ENCODE results near the gene NLRP3. TPM values are rescaled to one million over a fixed set of nuclear protein-coding genes. Genes with fewer than 3 reads are reported as not detected.

Gene NLRP3
- total and polyA plus RNA-seq, 4 donors: 1.3 to 27.9 (median 5.6) TPM

- H3K4me1 ChIP-seq (ENCODE audit: control insufficient read depth in 5 of 5, insufficient read depth in 5 of 5, low read length in 5 of 5): peaks cover 0 to 2% (median 0%) of the 10 kb centered on the region in 5 donors
- no peak overlapping the region for H3K27ac ChIP-seq (ENCODE audit: low read depth in 1 of 2, low read length in 1 of 2)
- 83 to 93% methylated on average over 3 of the region's 3 CpGs for whole genome bisulfite sequencing, 2 donors
- no peak for TF ChIP-seq CTCF (IDR thresholded peaks at IDR 0.05; ENCODE audit: control extremely low read depth, extremely low read depth)
- no peak overlapping the region for H3K9ac ChIP-seq (ENCODE audit: insufficient read depth in 1 of 2, low read length in 2 of 2)
- H3K4me3 ChIP-seq: no peak overlapping the region
- ATAC-seq (ENCODE audit: insufficient read depth, low FRiP score) (no peak), DNase-seq (no peak)
- peaks cover 0 to 5% (median 0%) of the 10 kb centered on the region in 3 donors for H3K27me3 ChIP-seq (ENCODE audit: control insufficient read depth in 3 of 3, insufficient read depth in 3 of 3, low read length in 2 of 3)
- no peaks in the 10 kb centered on the region for H3K36me3 ChIP-seq (ENCODE audit: control insufficient read depth in 4 of 4, insufficient read depth in 4 of 4, low read length in 4 of 4)
- no peaks in the 10 kb centered on the region for H3K9me3 ChIP-seq (ENCODE audit: control insufficient read depth in 4 of 4, insufficient read depth in 3 of 4, low read length in 3 of 4)
Observed at GRCh38 chr1:247435759-247436147, 19.8 kb downstream of the NLRP3 start.

DNA sequence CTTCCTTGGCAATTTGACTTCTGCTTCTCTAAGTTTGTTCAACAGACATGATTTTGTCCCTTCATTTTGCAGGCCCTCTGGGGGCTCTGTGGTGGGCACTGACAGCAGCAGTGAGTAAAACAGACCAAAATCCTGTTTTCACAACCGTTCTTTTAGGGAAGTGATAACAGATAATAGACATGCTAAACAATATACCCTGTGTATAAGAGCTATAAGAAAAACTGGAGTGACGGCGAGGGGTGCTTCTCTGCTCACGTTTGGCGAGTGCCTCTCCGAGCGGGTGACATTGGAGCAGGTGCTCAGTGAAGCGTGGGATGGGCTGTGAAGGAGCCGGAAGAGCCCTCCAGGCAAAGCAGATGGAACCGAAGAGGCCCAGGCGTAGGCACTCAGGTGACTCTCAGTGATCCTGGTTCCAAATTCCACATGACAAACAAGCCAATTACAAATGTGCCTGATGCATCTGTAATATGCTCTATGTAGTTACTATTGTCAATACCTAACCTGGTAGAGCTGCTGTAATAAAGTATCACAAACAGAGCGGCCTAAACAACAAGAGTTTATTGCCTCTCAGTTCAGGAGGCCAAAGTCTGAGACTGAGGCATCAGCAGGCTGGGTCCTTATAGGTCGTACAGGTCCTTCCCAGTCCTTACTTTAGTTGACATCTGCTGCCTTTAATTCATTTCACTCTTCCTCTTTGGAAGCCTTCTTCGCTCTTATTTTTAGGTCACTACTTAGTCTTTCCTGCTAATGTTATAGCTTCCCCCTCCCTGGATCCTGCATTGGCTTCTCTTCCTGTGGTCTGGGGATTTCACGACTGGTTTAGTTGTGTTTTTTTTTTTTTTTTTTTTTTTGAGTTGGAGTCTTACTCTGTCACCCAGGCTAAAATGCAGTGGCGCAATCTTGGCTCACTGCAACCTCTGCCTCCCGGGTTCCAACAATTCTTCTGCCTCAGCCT lies 21.9 kb downstream of the NLRP3 start:
- H3K9me3 ChIP-seq (ENCODE audit: control insufficient read depth in 4 of 4, insufficient read depth in 3 of 4, low read length in 3 of 4): no peaks in the 10 kb centered on the region
- peaks cover 0 to 3% (median 0%) of the 10 kb centered on the region in 3 donors for H3K27me3 ChIP-seq (ENCODE audit: control insufficient read depth in 3 of 3, insufficient read depth in 3 of 3, low read length in 2 of 3)
- DNase-seq: no peak
- H3K9ac ChIP-seq (ENCODE audit: insufficient read depth in 1 of 2, low read length in 2 of 2): no peak overlapping the region
- peaks cover 0 to 2% (median 0%) of the 10 kb centered on the region in 5 donors for H3K4me1 ChIP-seq (ENCODE audit: control insufficient read depth in 5 of 5, insufficient read depth in 5 of 5, low read length in 5 of 5)
- ATAC-seq (ENCODE audit: insufficient read depth, low FRiP score): no peak
- no peak overlapping the region for H3K27ac ChIP-seq (ENCODE audit: low read depth in 1 of 2, low read length in 1 of 2)
- 58 to 71% methylated on average over 17 of the region's 17 CpGs for WGBS, 2 donors
- no peak for TF ChIP-seq CTCF (IDR thresholded peaks at IDR 0.05; ENCODE audit: control extremely low read depth, extremely low read depth)
- no peaks in the 10 kb centered on the region for H3K36me3 ChIP-seq (ENCODE audit: control insufficient read depth in 4 of 4, insufficient read depth in 4 of 4, low read length in 4 of 4)
- no peak overlapping the region for H3K4me3 ChIP-seq

DNA sequence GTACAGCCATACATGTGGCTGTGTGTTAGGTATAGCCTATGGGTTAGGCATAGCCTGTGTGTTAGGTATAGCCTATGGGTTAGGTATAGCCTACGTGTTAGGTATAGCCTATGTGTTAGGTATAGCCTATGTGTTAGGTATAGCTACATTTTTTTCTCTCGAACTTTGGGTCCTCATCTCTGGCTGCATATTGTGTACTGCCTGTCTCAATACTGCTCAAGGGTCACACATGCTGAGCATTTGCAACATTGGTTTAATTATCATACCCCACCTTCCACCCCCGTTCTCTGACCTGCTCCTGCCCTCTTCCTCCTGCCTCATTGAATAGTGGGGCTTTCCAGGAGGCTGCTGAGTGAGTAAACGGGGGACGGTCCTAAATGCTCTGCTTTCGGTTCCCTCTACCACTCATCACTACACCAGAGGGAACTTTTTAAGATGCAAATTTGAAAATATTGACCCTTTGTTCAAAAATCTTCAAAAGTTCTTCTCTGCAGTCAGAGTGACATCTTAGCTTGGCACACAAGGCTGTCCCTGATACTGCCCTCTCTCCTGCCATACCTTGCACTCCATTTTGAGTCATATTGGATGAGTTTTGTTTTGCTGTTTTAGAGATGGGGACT lies 24.1 kb downstream of the NLRP3 start:
- H3K36me3 ChIP-seq (ENCODE audit: control insufficient read depth in 4 of 4, insufficient read depth in 4 of 4, low read length in 4 of 4): no peaks in the 10 kb centered on the region
- H3K4me1 ChIP-seq (ENCODE audit: control insufficient read depth in 5 of 5, insufficient read depth in 5 of 5, low read length in 5 of 5): peaks cover 0 to 2% (median 0%) of the 10 kb centered on the region in 5 donors
- no peak for TF ChIP-seq CTCF (IDR thresholded peaks at IDR 0.05; ENCODE audit: control extremely low read depth, extremely low read depth)
- no peak for ATAC-seq (ENCODE audit: insufficient read depth, low FRiP score)
- DNase-seq: no peak
- 61 to 68% methylated on average over 6 of the region's 6 CpGs for WGBS, 2 donors
- H3K27me3 ChIP-seq (ENCODE audit: control insufficient read depth in 3 of 3, insufficient read depth in 3 of 3, low read length in 2 of 3): peaks cover 0 to 2% (median 0%) of the 10 kb centered on the region in 3 donors
- no peaks in the 10 kb centered on the region for H3K9me3 ChIP-seq (ENCODE audit: control insufficient read depth in 4 of 4, insufficient read depth in 3 of 4, low read length in 3 of 4)
- H3K27ac ChIP-seq (ENCODE audit: low read depth in 1 of 2, low read length in 1 of 2): no peak overlapping the region
- H3K9ac ChIP-seq (ENCODE audit: insufficient read depth in 1 of 2, low read length in 2 of 2): no peak overlapping the region
- H3K4me3 ChIP-seq: no peak overlapping the region
